Cardiac muscle cell (in vitro differentiated cells and primary cell): ENCODE measurements around the gene LRP5. TPM values are rescaled to one million over a fixed set of nuclear protein-coding genes. Genes with fewer than 3 reads are reported as not detected.
"Not testable (repeated sequence)": the region's sequence is repeated elsewhere in the genome, so short reads cannot be mapped to it uniquely, and the experiment has no call there.

ENCODE experiments used
- DNase-seq, 2 donors: peaks; one replicate each; pipeline versions ENCODE4 v3.0.0 to v3.0.0-alpha.2; 2010 to 2017; ENCODE audit warnings: low read depth in 1 of 2, low spot score in 1 of 2
- H3K27ac ChIP-seq: fragments of 200-600 bp; sonication (generic); 2 replicates; pipeline ENCODE4 v1.5.1; 2016
- H3K27me3 ChIP-seq: fragments of 200-600 bp; sonication (generic); 2 replicates; pipeline ENCODE4 v1.6.0; 2016; ENCODE audit warnings: control low read depth
- H3K36me3 ChIP-seq: fragments of 200-600 bp; sonication (generic); 2 replicates; pipeline ENCODE4 v1.5.1; 2016; ENCODE audit warnings: control low read depth
- H3K4me1 ChIP-seq: fragments of 200-600 bp; sonication (generic); 2 replicates; pipeline ENCODE4 v1.8.1; 2017; ENCODE audit warnings: low read depth, mild to moderate bottlenecking, mixed run types
- H3K4me3 ChIP-seq: fragments of 200-600 bp; sonication (generic); 2 replicates; pipeline ENCODE4 v1.5.1; 2016; ENCODE audit warnings: mild to moderate bottlenecking
- H3K9me3 ChIP-seq: fragments of 200-600 bp; sonication (generic); 2 replicates; pipeline ENCODE4 v1.5.1; 2017; ENCODE audit warnings: low read depth, mild to moderate bottlenecking, control low read depth
- CTCF ChIP-seq: IDR thresholded peaks from 2 replicates; pipeline ENCODE4 v1.5.1; 2012; ENCODE audit warnings: low read depth, mild to moderate bottlenecking, low read length
- polyA plus RNA-seq: library from polyadenylated mRNA; unstranded; fragments of >200 nt; fragmentation: Nextera tagmentation; extraction: Ambion mirVana; gene quantifications from 2 replicates; pipeline ENCODE4 v1.2.1, GENCODE V29; 2016
- total RNA-seq: library from RNA; depleted of rRNA; stranded (reverse); fragments of >200 nt; gene quantifications from 2 replicates; pipeline ENCODE4 v1.2.3, GENCODE V29; 2016

The LRP5 gene
- total and polyA plus RNA-seq, 2 experiments from 2014 or later = 29.1 to 245 TPM

- Histone ChIP-seq H3K9me3 (no peaks in the 10 kb centered on the region), H3K27ac (no peak overlapping the region), H3K36me3 (no peaks in the 10 kb centered on the region), H3K4me1 (peaks cover 15% of the 10 kb centered on the region), H3K4me3 (no peak overlapping the region), H3K27me3 (no peaks in the 10 kb centered on the region)
- DNase-seq = no peak
- no peak for TF ChIP-seq CTCF
These were observed 160.4 kb downstream of the LRP5 start for GRCh38 chr11:68472778-68473177.

- peak overlapping the region; percentile 19 for H3K27ac ChIP-seq
- H3K9me3 ChIP-seq = no peaks in the 10 kb centered on the region
- H3K27me3 ChIP-seq = no peaks in the 10 kb centered on the region
- H3K4me3 ChIP-seq = no peak overlapping the region
- H3K4me1 ChIP-seq = peaks cover 10% of the 10 kb centered on the region
- H3K36me3 ChIP-seq = no peaks in the 10 kb centered on the region
- no peak for DNase-seq
- TF ChIP-seq CTCF = no peak
These were observed 161.3 kb downstream of the LRP5 start for GRCh38 chr11:68473693-68474092.

GRCh38 chr11:68475626-68476025 is 163.2 kb downstream of the LRP5 start:
- not testable (repeated sequence) for H3K4me1 ChIP-seq, DNase-seq, H3K9me3 ChIP-seq, H3K27me3 ChIP-seq, H3K36me3 ChIP-seq, H3K27ac ChIP-seq, H3K4me3 ChIP-seq

GRCh38 chr11:68479390-68479789 is 167.0 kb downstream of the LRP5 start:
- no peaks in the 10 kb centered on the region for H3K4me1 ChIP-seq
- H3K36me3 ChIP-seq = peaks cover 3% of the 10 kb centered on the region
- no peak for TF ChIP-seq CTCF
- no peak for DNase-seq
- no peaks in the 10 kb centered on the region for H3K27me3 ChIP-seq
- no peak overlapping the region for H3K27ac ChIP-seq
- no peaks in the 10 kb centered on the region for H3K9me3 ChIP-seq
- H3K4me3 ChIP-seq = no peak overlapping the region

DNA sequence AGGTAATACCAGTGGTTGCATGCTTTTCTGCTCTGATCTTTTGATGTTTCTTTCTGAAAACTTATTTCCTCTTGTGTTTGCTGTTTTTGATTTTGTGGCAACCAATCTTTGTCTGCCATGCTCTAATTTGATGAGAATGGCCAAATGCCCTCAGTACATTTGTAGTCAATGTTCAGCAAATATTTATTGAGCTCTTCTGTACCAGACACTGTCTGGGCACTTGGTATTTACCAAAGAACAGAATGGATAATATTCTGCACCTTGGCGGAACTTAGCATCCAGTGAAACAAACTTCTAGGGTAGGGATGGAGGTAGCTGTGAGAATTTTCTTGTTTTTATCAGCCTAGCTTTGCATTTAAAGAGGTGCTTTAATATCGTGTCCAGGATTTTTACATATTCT is 167.8 kb downstream of the LRP5 start:
- no peaks in the 10 kb centered on the region for H3K9me3 ChIP-seq
- H3K27ac ChIP-seq = no peak overlapping the region
- H3K36me3 ChIP-seq = peaks cover 3% of the 10 kb centered on the region
- no peak overlapping the region for H3K4me3 ChIP-seq
- H3K4me1 ChIP-seq = no peaks in the 10 kb centered on the region
- H3K27me3 ChIP-seq = no peaks in the 10 kb centered on the region
- DNase-seq = no peak
- TF ChIP-seq CTCF = no peak

DNA sequence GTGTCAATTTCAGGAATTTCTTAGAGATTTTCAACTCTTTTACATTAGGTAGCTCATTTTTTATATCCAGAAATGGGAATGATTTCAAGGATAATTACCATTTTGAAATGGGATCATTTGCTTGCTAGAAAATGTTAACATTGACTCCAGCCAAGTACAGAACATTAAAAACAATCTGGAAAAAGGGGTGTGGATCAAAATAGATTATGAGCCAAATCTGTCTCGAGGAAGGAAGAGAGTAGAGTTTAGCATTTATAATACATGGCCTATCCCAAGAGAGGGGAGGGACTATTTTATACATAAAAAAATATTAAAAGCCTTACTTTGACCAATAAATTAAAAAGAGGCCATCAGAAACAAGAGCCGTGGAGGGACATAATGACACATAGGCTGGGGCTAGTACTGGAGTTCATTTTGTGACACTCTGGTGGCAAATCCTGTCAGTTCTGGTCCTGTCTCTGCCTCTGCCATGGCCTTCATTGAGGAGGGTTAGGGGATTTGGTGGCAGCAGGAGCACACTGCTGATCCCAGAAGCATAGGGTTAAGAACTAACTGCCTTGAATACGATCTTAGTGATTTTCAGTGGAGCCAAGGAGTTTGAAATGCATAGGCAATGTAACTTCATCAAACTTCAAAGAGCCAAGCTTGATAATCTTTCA is 168.6 kb downstream of the LRP5 start:
- no peaks in the 10 kb centered on the region for H3K27me3 ChIP-seq
- H3K4me3 ChIP-seq = no peak overlapping the region
- H3K9me3 ChIP-seq = no peaks in the 10 kb centered on the region
- peaks cover 3% of the 10 kb centered on the region for H3K36me3 ChIP-seq
- H3K4me1 ChIP-seq = no peaks in the 10 kb centered on the region
- no peak for TF ChIP-seq CTCF
- DNase-seq = no peak
- peak overlapping the region; percentile 27 for H3K27ac ChIP-seq
